ENCODE data around the gene RFC5.

DNA sequence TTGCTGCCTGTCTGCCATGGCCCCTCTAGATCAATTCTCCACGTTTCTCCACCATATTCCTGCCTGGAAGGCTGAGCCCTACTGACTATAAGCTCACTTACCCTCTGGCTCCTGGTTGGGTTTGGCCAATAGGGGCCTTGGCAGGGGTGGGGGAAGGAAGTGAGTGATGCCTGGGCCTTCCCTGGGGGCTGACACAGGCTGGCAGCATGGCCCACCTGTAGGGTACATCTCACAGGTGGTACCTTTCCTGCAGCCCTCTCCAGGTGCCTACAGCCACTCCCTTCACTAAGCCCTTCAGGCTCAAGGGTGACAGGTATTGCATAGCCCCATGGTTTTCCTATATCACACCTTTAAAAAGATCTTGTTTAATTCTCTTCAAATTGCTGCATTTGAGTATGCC is 3.5 kb downstream of the RFC5 start:
- TF ChIP-seq EZH2 (IDR thresholded peaks at IDR 0.05), result no peak
- no peak for TF ChIP-seq EZH2phosphoT487 (IDR thresholded peaks at IDR 0.05; ENCODE audit: borderline replicate concordance)
- no peak for TF ChIP-seq TCF7L2 (IDR thresholded peaks at IDR 0.05; ENCODE audit: borderline replicate concordance, extremely low read depth, insufficient read depth, insufficient read length)
- no peak for TF ChIP-seq POLR2AphosphoS5 (IDR thresholded peaks at IDR 0.05; ENCODE audit: low read depth, low read length)
